ENCODE measurements around the gene F2R. TPM values are rescaled to one million over a fixed set of nuclear protein-coding genes. Genes with fewer than 3 reads are reported as not detected.

The F2R gene
- total and polyA plus RNA-seq, 2 of the 13 experiments (the other 11 are each of a cell fraction or from before 2014, with no cell fraction given): 8.3 to 12.3 TPM

GRCh38 chr5:76691467-76692273, 24.3 kb upstream of the F2R start:
- no peaks in the 10 kb centered on the region for H3K9me3 ChIP-seq (ENCODE audit: low read length)
- H3K4me3 ChIP-seq (replicated peaks in 1 of 3; ENCODE audit: insufficient read depth in 1 of 3, low read depth in 2 of 3, low read length in 3 of 3): no peak overlapping the region
- H2AFZ ChIP-seq (ENCODE audit: low read length): no peak overlapping the region
- H3K79me2 ChIP-seq (ENCODE audit: insufficient read depth, low read length): no peaks in the 10 kb centered on the region
- H3K27ac ChIP-seq (ENCODE audit: extremely low read length, insufficient read depth, low read length): no peak overlapping the region
- H3K4me2 ChIP-seq (ENCODE audit: low read depth, low read length): no peak overlapping the region
- H3K27me3 ChIP-seq (ENCODE audit: control insufficient read depth in 1 of 2, insufficient read depth in 2 of 2, low read length in 2 of 2): no peaks in the 10 kb centered on the region
- peaks cover 10% of the 10 kb centered on the region for H3K4me1 ChIP-seq (ENCODE audit: insufficient read depth, low read length)
- no peak overlapping the region for H3K9ac ChIP-seq (ENCODE audit: insufficient read depth, low read depth, low read length)
- peaks cover 2 to 20% of the 10 kb centered on the region in 2 experiments; a peak in 4 of 5 replicates for H3K36me3 ChIP-seq (replicated peaks in 1 of 2; ENCODE audit: control insufficient read depth in 1 of 2, insufficient read depth in 2 of 2, low read length in 2 of 2)
- intact Hi-C loops (cut with micrococcal nuclease; ENCODE audit: unreplicated experiment) (no loop called here), in situ Hi-C loops (cut with HindIII; ENCODE audit: extremely low pct_ligation_motif_present, low pct_unique_long_range_greater_than_20kb) (no loop called here)
- WGBS (ENCODE audit: low lambda C conversion rate): 91% methylated on average over 5 of the region's 5 CpGs
- CTCF ChIA-PET (ENCODE audit: low intra/inter-chr PET ratio, low total read pairs): no interaction called here
- no peaks in the 10 kb centered on the region for H4K20me1 ChIP-seq (ENCODE audit: insufficient read depth, low read length)
- ATAC-seq (no peak), DNase-seq (ENCODE audit: low spot score) (no peak), FAIRE-seq (no peak)
- POLR2A ChIA-PET: interaction anchor here (0.6 kb wide), 1 partner anchor 86 kb away, joined by 3 read pairs; no protein-coding TSS in a partner anchor
- BruUV-seq (replicated peaks): no TSS peak
- TF ChIP-seq ATF4 (CRISPR knock-in tag; IDR thresholded peaks at IDR 0.05): no peak
- TF ChIP-seq ZNF180 (CRISPR knock-in tag; IDR thresholded peaks at IDR 0.05; ENCODE audit: borderline replicate concordance, low read depth): no peak
- no peak for TF ChIP-seq CBFB (CRISPR knock-in tag; IDR thresholded peaks at IDR 0.05)
- no peak for TF ChIP-seq LBX2 (CRISPR knock-in tag; IDR thresholded peaks at IDR 0.05; ENCODE audit: borderline replicate concordance)
- TF ChIP-seq ZNF569 (CRISPR knock-in tag; IDR thresholded peaks at IDR 0.05; ENCODE audit: borderline replicate concordance): no peak
- TF ChIP-seq ZSCAN20 (CRISPR knock-in tag; IDR thresholded peaks at IDR 0.05; ENCODE audit: borderline replicate concordance): no peak
- no peak for TF ChIP-seq MBD4 (IDR thresholded peaks at IDR 0.05; ENCODE audit: borderline replicate concordance, low read length)
